Right lobe of liver (tissue), 6 donors: ENCODE results near the gene ZNF454. TPM values are rescaled to one million over a fixed set of nuclear protein-coding genes. Genes with fewer than 3 reads are reported as not detected.

ENCODE experiments used
- ATAC-seq, 4 donors: fragments of 200-7000 bp; cut with Tn5 transposase; one replicate each; pipeline ENCODE4 v1.9.1; 2020; ENCODE audit warnings: mild to moderate bottlenecking in 4 of 4, moderate library complexity in 4 of 4
- DNase-seq, 3 donors: peaks; one replicate each; pipeline ENCODE4 v3.0.0-alpha.2; 2020
- H3K27ac ChIP-seq, 3 donors: fragments of 200-600 bp; one replicate each; pipeline ENCODE4 v1.8.0; 2022
- H3K27me3 ChIP-seq, 2 donors: fragments of 200-600 bp; one replicate each; pipeline ENCODE4 v1.8.0; 2022
- H3K36me3 ChIP-seq, 4 donors: fragments of 200-600 bp; sonication (generic) in 1 of 4; one replicate each; pipeline versions ENCODE4 v1.5.1 to v1.8.0; 2017 to 2022; ENCODE audit warnings: control low read depth in 1 of 4
- H3K4me1 ChIP-seq, 4 donors: fragments of 200-600 bp; sonication (generic) in 1 of 4; one replicate each; pipeline versions ENCODE4 v1.5.1 to v1.8.0; 2017 to 2022; ENCODE audit warnings: control low read depth in 1 of 4
- H3K4me3 ChIP-seq, 3 donors: fragments of 200-600 bp; one replicate each; pipeline ENCODE4 v1.8.0; 2022
- H3K9me3 ChIP-seq, 4 donors: fragments of 200-600 bp; sonication (generic) in 1 of 4; one replicate each; pipeline versions ENCODE4 v1.5.1 to v1.8.0; 2017 to 2022; ENCODE audit warnings: control low read depth in 1 of 4
- POLR2A ChIP-seq: fragments of 450-650 bp; IDR thresholded peaks from one replicate; pipeline ENCODE4 v1.6.1; 2017; ENCODE audit warnings: antibody characterized with exemption, mild to moderate bottlenecking
- WGBS: methylation state at CpG from one replicate; pipeline ENCODE4 v1.1.6; 2018; ENCODE audit warnings: low coverage, low lambda C conversion rate; ENCODE audit not compliant: insufficient coverage; ENCODE audit errors: missing lambda C conversion rate; 5-methylcytosine and 5-hydroxymethylcytosine counted together
- intact Hi-C, 2 donors: fragments of 100-400 bp; cut with DNase I; formaldehyde crosslinking; loops; one replicate each; pipeline versions ENCODE4 v1.11.2 to v1.14.1; 2022
- long read RNA-seq: library from polyadenylated mRNA; unstranded; transcript quantifications from one replicate; pipeline ENCODE4 v2.0.0, GENCODE V29; 2019
- total RNA-seq, 6 experiments: library from RNA; depleted of rRNA in 2 of 6; stranded (reverse); fragments of >200 nt in 2 of 6; fragmentation: NEBNext Ultra II Directional in 3 of 6; extraction: Animal tissue kit (Norgen Biotek cat#: 25700) in 3 of 6; gene quantifications; one replicate each; pipeline versions ENCODE4 v1.1.0 to v1.2.4, GENCODE V29; 2016 to 2023
- TF ChIP-seq, protein P1 (sequence below), 4 donors: fragments of 200-600 bp in 3 of 4; fragments of 450-650 bp in 1 of 4; IDR thresholded peaks; one replicate each; pipeline versions ENCODE4 v1.5.1 to v1.8.0; 2016 to 2022; ENCODE audit warnings: antibody characterized with exemption in 4 of 4, mild to moderate bottlenecking in 2 of 4
- donor health status: DM: no; HTN: yes; CAD: no.
- donor health status: DM: no; HTN: no; CAD: no.
- donor health status: DM: no; HTN: no; CAD: no.
- donor health status: DM: no; HTN: yes; CAD: no.
- donor health status: DM: no; HTN: yes; CAD: no.

The ZNF454 gene
- under 1 TPM in 5 of 6 experiments, not detected in 1; 0.12 to 0.39 (median 0.27) TPM for total RNA-seq
- long read RNA-seq, result 0 reads

DNA sequence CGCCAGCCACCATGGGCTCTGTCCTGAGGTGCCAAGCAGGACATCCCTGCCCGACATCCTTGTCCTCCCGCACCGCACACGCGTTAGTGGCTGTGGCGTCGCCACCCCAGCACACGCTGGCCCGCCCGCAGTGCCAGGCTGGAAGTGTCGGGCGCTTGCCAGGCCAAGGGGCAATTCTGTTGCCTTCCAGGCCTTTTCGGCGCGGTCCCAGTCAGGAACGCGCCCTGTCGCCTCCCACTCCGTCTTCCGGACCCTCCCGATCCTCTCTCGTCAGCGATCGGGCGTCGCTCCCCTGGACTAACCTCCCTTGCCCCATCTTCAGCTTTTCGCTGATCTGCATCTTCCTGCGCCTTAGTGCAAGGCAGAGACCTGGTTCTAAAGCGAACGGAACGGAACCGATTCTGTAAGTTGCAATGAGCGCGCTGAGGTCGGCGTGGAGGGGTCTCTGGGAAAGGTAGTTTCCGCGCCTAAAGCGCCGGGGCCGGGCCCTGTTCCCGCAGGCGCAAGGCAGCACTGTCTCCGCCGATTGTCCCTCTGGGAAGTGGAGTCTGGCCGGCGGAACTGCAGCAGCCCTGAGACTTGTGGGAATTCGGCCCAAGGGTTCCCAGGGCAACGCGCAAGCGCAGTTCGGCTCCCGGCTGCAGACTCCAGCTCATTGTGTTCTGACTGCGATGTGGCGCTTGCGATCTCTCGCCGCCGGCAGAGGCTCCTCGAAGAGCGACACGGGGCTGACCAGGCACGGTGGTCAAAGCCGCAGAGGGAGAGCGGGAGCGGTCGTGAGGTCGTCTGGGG, at the start of gene ZNF454:
Gene ZNF454 (plus strand): TSS at position 630 of the 792 bp plus-strand sequence. CDS start 1,594 bp downstream, outside the sequence.
- DNase-seq (peak; percentile 74 to 83 (median 77)), ATAC-seq (peak; percentile 87 to 96 (median 90))
- no peak for TF ChIP-seq POLR2A
- TF ChIP-seq, protein P1, sequence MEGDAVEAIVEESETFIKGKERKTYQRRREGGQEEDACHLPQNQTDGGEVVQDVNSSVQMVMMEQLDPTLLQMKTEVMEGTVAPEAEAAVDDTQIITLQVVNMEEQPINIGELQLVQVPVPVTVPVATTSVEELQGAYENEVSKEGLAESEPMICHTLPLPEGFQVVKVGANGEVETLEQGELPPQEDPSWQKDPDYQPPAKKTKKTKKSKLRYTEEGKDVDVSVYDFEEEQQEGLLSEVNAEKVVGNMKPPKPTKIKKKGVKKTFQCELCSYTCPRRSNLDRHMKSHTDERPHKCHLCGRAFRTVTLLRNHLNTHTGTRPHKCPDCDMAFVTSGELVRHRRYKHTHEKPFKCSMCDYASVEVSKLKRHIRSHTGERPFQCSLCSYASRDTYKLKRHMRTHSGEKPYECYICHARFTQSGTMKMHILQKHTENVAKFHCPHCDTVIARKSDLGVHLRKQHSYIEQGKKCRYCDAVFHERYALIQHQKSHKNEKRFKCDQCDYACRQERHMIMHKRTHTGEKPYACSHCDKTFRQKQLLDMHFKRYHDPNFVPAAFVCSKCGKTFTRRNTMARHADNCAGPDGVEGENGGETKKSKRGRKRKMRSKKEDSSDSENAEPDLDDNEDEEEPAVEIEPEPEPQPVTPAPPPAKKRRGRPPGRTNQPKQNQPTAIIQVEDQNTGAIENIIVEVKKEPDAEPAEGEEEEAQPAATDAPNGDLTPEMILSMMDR (IDR thresholded peaks at IDR 0.05), result no peak
- peak within 1 kb of the TSS; percentile 23 to 50 (median 41) for H3K4me3 ChIP-seq
- H3K9me3 ChIP-seq, result peaks cover 0 to 16% (median 5%) of the 10 kb centered on the region in 4 donors
- H3K27me3 ChIP-seq, result no peaks in the 10 kb centered on the region
- intact Hi-C loops, result no loop called here
- 5% methylated on average over 27 of the region's 69 CpGs for WGBS
- H3K4me1 ChIP-seq, result no peaks in the 10 kb centered on the region
- H3K27ac ChIP-seq, result peak within 1 kb of the TSS in 1 of 3 donors; percentile 73
- H3K36me3 ChIP-seq, result no peaks in the 10 kb centered on the region

DNA sequence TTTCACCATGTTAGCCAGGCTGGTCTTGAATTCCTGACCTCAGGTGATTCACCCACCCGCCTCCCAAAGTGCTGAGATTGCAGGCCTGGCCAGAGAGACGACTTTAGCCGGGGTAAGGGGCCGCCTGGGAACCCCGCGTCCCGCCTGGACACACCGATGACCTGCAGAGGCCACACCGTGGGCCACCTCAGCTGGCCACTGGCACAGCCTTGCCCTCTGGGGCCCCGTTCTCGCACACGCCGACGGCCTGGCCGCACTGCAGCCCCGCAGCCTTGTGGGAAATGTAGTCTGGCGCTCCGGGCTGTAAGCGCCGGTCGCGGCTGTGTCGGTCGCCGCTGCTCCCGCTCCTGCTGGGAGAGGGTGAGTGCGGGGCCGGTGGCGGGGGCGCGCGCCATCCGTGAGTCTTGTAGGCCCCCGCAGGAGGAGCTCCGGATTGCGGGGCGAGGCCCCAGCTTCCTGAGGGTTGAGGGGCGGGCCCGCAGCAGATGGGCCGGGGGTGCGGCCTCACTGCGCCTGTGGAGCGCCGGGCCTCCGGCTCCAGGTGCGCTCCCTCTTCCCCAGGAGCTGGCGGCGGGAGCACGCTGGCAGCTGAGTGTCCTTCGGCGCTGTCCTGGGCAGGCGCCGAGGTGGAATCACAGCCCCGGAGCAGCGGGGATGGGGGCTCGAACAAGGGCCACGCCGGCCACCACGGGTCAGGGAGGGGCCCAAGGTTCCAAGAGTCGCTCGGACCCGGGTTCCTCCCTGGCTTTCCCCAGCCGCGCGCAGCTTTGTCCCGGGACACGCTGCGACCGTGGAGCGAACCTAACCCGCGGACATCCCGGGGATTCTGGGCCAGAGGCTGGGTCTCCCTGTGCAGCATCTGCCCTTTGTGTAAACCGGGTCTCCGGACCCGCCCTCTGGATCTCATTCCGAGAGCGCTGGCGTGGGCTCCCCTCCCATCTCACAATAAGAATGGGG, 45.1 kb upstream of the ZNF454 start, which contains the start of gene ZFP2:
Gene ZFP2 (plus strand): TSS at position 299 of the 957 bp plus-strand sequence. CDS start 35,401 bp downstream, outside the sequence.
- peak; percentile 75 to 80 (median 79) for DNase-seq
- peaks cover 0 to 10% (median 0%) of the 10 kb centered on the region in 4 donors for H3K9me3 ChIP-seq
- H3K4me1 ChIP-seq, result no peaks in the 10 kb centered on the region
- TF ChIP-seq, protein P1 (IDR thresholded peaks at IDR 0.05), result no peak
- TF ChIP-seq POLR2A, result no peak
- 5% methylated on average over 18 of the region's 79 CpGs for WGBS
- H3K27ac ChIP-seq, result peak within 1 kb of the TSS in 1 of 3 donors; percentile 16
- H3K36me3 ChIP-seq, result no peaks in the 10 kb centered on the region
- peak; percentile 99 for ATAC-seq
- intact Hi-C loops, result no loop called here
- H3K4me3 ChIP-seq, result peak within 1 kb of the TSS; percentile 71 to 74 (median 73)
- H3K27me3 ChIP-seq, result no peaks in the 10 kb centered on the region

DNA sequence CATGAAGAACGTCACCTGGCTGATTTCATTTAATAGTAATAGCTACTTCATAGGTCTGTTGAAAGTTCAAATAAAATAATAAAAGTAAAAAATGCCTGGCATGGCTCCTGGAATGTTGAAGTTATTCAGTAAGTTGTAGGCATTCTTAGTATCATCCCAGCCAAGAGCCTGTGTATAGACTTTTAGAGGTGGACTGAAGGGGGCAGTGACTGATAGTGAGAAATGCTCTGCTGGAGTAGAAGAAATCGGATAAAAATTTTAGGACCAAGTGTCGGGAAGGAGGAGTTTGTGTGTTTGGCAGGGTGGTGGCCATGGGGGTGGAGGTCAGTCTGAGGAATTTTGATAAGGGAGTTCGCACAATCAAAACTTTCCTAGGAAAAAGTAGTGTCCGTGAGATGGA, 41.7 kb upstream of the ZNF454 start:
- WGBS, result 73% methylated on average over 5 of the region's 5 CpGs
- intact Hi-C loops, result no loop called here

DNA sequence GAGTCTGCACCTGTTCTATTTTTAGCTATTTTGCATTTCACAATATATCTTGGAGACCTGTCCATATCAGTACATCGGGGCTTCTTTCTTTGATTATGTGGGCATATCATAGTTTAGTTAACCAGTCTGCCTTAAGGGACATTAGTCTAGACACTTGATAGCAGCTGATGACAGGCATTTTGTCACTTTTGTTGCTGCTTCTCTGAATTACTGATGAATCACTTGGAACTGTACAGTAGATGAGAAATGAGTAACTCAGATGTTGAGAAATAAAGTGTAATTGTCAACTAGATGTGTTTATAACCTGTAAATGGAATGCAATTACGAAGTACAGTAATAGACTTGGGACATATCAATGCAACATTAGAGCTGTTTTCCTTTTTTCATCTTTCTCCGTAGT, 38.1 kb upstream of the ZNF454 start:
- H3K36me3 ChIP-seq, result no peaks in the 10 kb centered on the region
- no peak for DNase-seq
- intact Hi-C loops, result no loop called here
- no peak for TF ChIP-seq POLR2A
- TF ChIP-seq, protein P1 (IDR thresholded peaks at IDR 0.05), result no peak
- H3K27ac ChIP-seq, result no peak overlapping the region
- no peak for ATAC-seq
- 68% methylated on average over 3 of the region's 3 CpGs for WGBS
- peaks cover 0 to 23% (median 0%) of the 10 kb centered on the region in 4 donors for H3K9me3 ChIP-seq
- no peaks in the 10 kb centered on the region for H3K27me3 ChIP-seq
- H3K4me3 ChIP-seq, result no peak overlapping the region
- H3K4me1 ChIP-seq, result no peaks in the 10 kb centered on the region

More for the DNA sequence above, 41.7 kb upstream of the ZNF454 start:
- DNase-seq (no peak), ATAC-seq (no peak)
- no peak for TF ChIP-seq POLR2A
- TF ChIP-seq, protein P1 (IDR thresholded peaks at IDR 0.05), result no peak
- Histone ChIP-seq H3K4me1 (no peaks in the 10 kb centered on the region), H3K9me3 (peaks cover 0 to 17% (median 0%) of the 10 kb centered on the region in 4 donors), H3K27me3 (no peaks in the 10 kb centered on the region), H3K4me3 (no peak overlapping the region), H3K36me3 (no peaks in the 10 kb centered on the region), H3K27ac (no peak overlapping the region)
